ENCODE data around the gene ARMH1. TPM values are rescaled to one million over a fixed set of nuclear protein-coding genes. Genes with fewer than 3 reads are reported as not detected.

Gene ARMH1
- total RNA-seq, 2 experiments from 2014 or later, result 79.9 to 84.0 TPM

GRCh38 chr1:44719318-44719717 lies 44.8 kb downstream of the ARMH1 start:
- H3K4me3 ChIP-seq (ENCODE audit: low read length), result no peak overlapping the region
- Mint-ChIP-seq H3K36me3 (ENCODE audit: low read depth) (no peaks in the 10 kb centered on the region), H3K27ac (peak overlapping the region; percentile 10), H3K4me1 (ENCODE audit: low read depth) (peaks cover 79% of the 10 kb centered on the region), H3K9me3 (no peaks in the 10 kb centered on the region), H3K27me3 (no peaks in the 10 kb centered on the region), H3K4me3 (no peak overlapping the region)
- CTCF ChIA-PET, result interaction anchor here (0.6 to 1.2 kb wide), 2 partner anchors 16 kb away, joined by 3 read pairs; no protein-coding TSS in a partner anchor
- no peaks in the 10 kb centered on the region for H3K27me3 ChIP-seq (ENCODE audit: control insufficient read depth in 1 of 2, insufficient read depth in 2 of 2, low read length in 2 of 2)
- H3K9me3 ChIP-seq (ENCODE audit: control insufficient read depth in 1 of 2, insufficient read depth in 1 of 2, low read length in 2 of 2), result no peaks in the 10 kb centered on the region
- H3K4me1 ChIP-seq (ENCODE audit: insufficient read depth, low read length), result peaks cover 84% of the 10 kb centered on the region
- no peak for ATAC-seq (ENCODE audit: poor library complexity)
- DNase-seq, result peak in 2 of 14 experiments; percentile 15 to 47
- TF ChIP-seq CTCF (IDR thresholded peaks at IDR 0.05), result no peak
- POLR2A ChIA-PET, result interaction anchor here (0.7 to 7.9 kb wide), 6 partner anchors 12 to 584 kb away, joined by 3 to 138 read pairs (median 5); partner anchors contain the start of genes PLK3, RNU5D-1 and RPS8
- no peaks in the 10 kb centered on the region for H3K36me3 ChIP-seq (ENCODE audit: insufficient read depth, low read length)
- intact Hi-C loops (cut with DNase I, micrococcal nuclease), result loop anchor here (5.0 to 10.0 kb wide), 3 partner anchors 583 to 865 kb away; partner anchors contain the start of genes TESK2 (in 2 of the 2) and NASP (in 1 of the 2)
- H3K27ac ChIP-seq (ENCODE audit: low read depth in 1 of 2, low read length in 2 of 2), result no peak overlapping the region

DNA sequence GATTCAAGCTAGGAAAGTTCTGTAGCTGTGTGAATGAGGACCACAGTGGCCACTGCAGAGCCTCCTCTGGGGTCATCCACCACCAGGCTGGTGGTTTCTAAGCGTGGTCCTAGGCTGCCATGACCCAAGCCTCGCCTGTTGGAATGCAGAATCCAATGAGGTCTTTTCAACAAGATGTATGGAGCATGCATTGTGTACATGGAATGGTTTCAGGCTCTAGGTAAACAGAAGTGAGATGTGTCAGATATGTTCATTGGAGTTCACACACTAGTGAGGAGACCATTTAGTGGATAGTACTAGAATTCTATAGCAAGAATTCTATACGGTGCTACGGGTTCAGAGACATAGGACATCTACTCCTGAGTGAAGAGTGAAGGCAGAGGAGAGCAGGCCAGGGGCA lies 45.8 kb downstream of the ARMH1 start:
- DNase-seq, result no peak

More for the DNA sequence above, 45.8 kb downstream of the ARMH1 start:
- POLR2A ChIA-PET, result interaction anchor here (2.3 to 7.9 kb wide), 6 partner anchors 9 to 99 kb away, joined by 9 to 138 read pairs (median 36); partner anchors contain the start of genes ARMH1, PLK3, RNU5D-1 and RPS8
- peak overlapping the region in 1 of 2 donors; percentile 1 for H3K27ac ChIP-seq (ENCODE audit: low read depth in 1 of 2, low read length in 2 of 2)
- intact Hi-C loops (cut with DNase I, micrococcal nuclease), result no loop called here
- H3K9me3 Mint-ChIP-seq, result no peaks in the 10 kb centered on the region
- H3K36me3 Mint-ChIP-seq (ENCODE audit: low read depth), result no peaks in the 10 kb centered on the region
- H3K27me3 ChIP-seq (ENCODE audit: control insufficient read depth in 1 of 2, insufficient read depth in 2 of 2, low read length in 2 of 2), result no peaks in the 10 kb centered on the region
- no peak for TF ChIP-seq CTCF (IDR thresholded peaks at IDR 0.05)
- peaks cover 83% of the 10 kb centered on the region for H3K4me1 ChIP-seq (ENCODE audit: insufficient read depth, low read length)
- peak overlapping the region; percentile 90 for H3K27ac Mint-ChIP-seq
- H3K4me3 Mint-ChIP-seq, result peak overlapping the region; percentile 36
- H3K27me3 Mint-ChIP-seq, result no peaks in the 10 kb centered on the region
- ATAC-seq (ENCODE audit: poor library complexity), result no peak
- no peaks in the 10 kb centered on the region for H3K36me3 ChIP-seq (ENCODE audit: insufficient read depth, low read length)
- no peak overlapping the region for H3K4me3 ChIP-seq (ENCODE audit: low read length)
- H3K4me1 Mint-ChIP-seq (ENCODE audit: low read depth), result peaks cover 77% of the 10 kb centered on the region
- CTCF ChIA-PET, result interaction anchor here (0.7 kb wide), 1 partner anchor 984 kb away, joined by 3 read pairs; no protein-coding TSS in a partner anchor
- H3K9me3 ChIP-seq (ENCODE audit: control insufficient read depth in 1 of 2, insufficient read depth in 1 of 2, low read length in 2 of 2), result no peaks in the 10 kb centered on the region
